ENCODE data around the gene TRIM10.
A peak's percentile ranks its signal among the peaks of the same experiment; 100 is the strongest.

Gene TRIM10

GRCh38 chr6:30195951-30196350, 34.9 kb upstream of the TRIM10 start:
- H3K4me3 ChIP-seq (ENCODE audit: low read length) = no peak overlapping the region
- H3K4me2 ChIP-seq (ENCODE audit: low read length) = no peak overlapping the region
- no peaks in the 10 kb centered on the region for H3K27me3 ChIP-seq (ENCODE audit: control insufficient read depth, insufficient read depth, low read length)
- peaks cover 3% of the 10 kb centered on the region for H3K4me1 ChIP-seq (ENCODE audit: control insufficient read depth, insufficient read depth, low read length)
- H3K9me3 ChIP-seq (replicated peaks; ENCODE audit: low read length) = no peaks in the 10 kb centered on the region
- peaks cover 49% of the 10 kb centered on the region for H3K36me3 ChIP-seq (ENCODE audit: insufficient read depth, low read length)
- no peak overlapping the region for H3K9ac ChIP-seq (ENCODE audit: low read depth, low read length)

- Histone ChIP-seq H3K9ac (ENCODE audit: low read depth, low read length) (no peak overlapping the region), H3K9me3 (replicated peaks; ENCODE audit: low read length) (no peaks in the 10 kb centered on the region), H3K4me3 (ENCODE audit: low read length) (no peak overlapping the region), H3K36me3 (ENCODE audit: insufficient read depth, low read length) (peaks cover 49% of the 10 kb centered on the region), H3K27me3 (ENCODE audit: control insufficient read depth, insufficient read depth, low read length) (no peaks in the 10 kb centered on the region), H3K4me1 (ENCODE audit: control insufficient read depth, insufficient read depth, low read length) (peaks cover 3% of the 10 kb centered on the region), H3K4me2 (ENCODE audit: low read length) (no peak overlapping the region)
Measured at GRCh38 chr6:30194797-30195690, 34.0 kb upstream of the TRIM10 start.

GRCh38 chr6:30192076-30192475, 31.1 kb upstream of the TRIM10 start:
- Histone ChIP-seq H3K4me2 (ENCODE audit: low read length) (no peak overlapping the region), H3K9me3 (replicated peaks; ENCODE audit: low read length) (no peaks in the 10 kb centered on the region), H3K4me1 (ENCODE audit: control insufficient read depth, insufficient read depth, low read length) (peaks cover 3% of the 10 kb centered on the region), H3K4me3 (ENCODE audit: low read length) (no peak overlapping the region), H3K36me3 (ENCODE audit: insufficient read depth, low read length) (peaks cover 57% of the 10 kb centered on the region), H3K9ac (ENCODE audit: low read depth, low read length) (no peak overlapping the region), H3K27me3 (ENCODE audit: control insufficient read depth, insufficient read depth, low read length) (no peaks in the 10 kb centered on the region)

- peaks cover 55% of the 10 kb centered on the region for H3K36me3 ChIP-seq (ENCODE audit: insufficient read depth, low read length)
- H3K9me3 ChIP-seq (replicated peaks; ENCODE audit: low read length) = no peaks in the 10 kb centered on the region
- H3K4me2 ChIP-seq (ENCODE audit: low read length) = no peak overlapping the region
- no peaks in the 10 kb centered on the region for H3K27me3 ChIP-seq (ENCODE audit: control insufficient read depth, insufficient read depth, low read length)
- H3K4me1 ChIP-seq (ENCODE audit: control insufficient read depth, insufficient read depth, low read length) = no peaks in the 10 kb centered on the region
- no peak overlapping the region for H3K9ac ChIP-seq (ENCODE audit: low read depth, low read length)
- H3K4me3 ChIP-seq (ENCODE audit: low read length) = no peak overlapping the region
Measured at GRCh38 chr6:30188541-30188940, 27.5 kb upstream of the TRIM10 start.

GRCh38 chr6:30185846-30186484, 25.0 kb upstream of the TRIM10 start:
- H3K36me3 ChIP-seq (ENCODE audit: insufficient read depth, low read length) = peaks cover 51% of the 10 kb centered on the region
- H3K9ac ChIP-seq (ENCODE audit: low read depth, low read length) = no peak overlapping the region
- H3K4me2 ChIP-seq (ENCODE audit: low read length) = no peak overlapping the region
- no peaks in the 10 kb centered on the region for H3K27me3 ChIP-seq (ENCODE audit: control insufficient read depth, insufficient read depth, low read length)
- peaks cover 5% of the 10 kb centered on the region for H3K9me3 ChIP-seq (replicated peaks; ENCODE audit: low read length)
- no peak overlapping the region for H3K4me3 ChIP-seq (ENCODE audit: low read length)
- H3K4me1 ChIP-seq (ENCODE audit: control insufficient read depth, insufficient read depth, low read length) = no peaks in the 10 kb centered on the region

DNA sequence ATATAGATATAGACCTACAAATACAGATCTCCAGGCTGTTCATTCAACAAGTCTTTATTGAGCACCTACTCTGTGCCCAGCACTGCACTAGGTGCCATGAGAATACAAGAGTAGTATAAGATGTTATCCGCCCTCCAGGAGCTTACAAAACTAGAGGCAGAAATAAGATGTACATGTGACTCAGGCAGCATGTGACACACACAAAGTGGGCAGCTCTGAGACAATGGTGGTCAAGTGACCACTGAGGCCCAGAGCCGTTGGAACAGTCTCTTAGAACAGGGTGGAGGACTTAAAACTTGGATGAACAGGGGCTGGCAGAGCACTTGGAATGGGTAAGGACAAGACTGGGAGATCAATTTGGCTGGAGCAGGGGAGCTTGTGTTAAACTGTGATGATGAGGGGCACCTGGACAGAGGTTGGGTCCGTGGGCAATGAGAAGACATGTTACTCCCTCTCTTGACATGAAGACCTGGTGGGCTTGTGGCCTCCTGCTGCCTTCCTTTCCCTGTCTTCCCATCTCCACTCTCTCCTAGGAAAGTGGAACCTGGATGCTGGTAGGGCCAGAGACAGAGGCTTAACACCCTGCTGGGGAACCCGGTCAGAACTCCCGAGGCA, 23.5 kb upstream of the TRIM10 start:
- Histone ChIP-seq H3K4me1 (ENCODE audit: control insufficient read depth, insufficient read depth, low read length) (no peaks in the 10 kb centered on the region), H3K9me3 (replicated peaks; ENCODE audit: low read length) (peaks cover 10% of the 10 kb centered on the region), H3K36me3 (ENCODE audit: insufficient read depth, low read length) (peaks cover 37% of the 10 kb centered on the region)

GRCh38 chr6:30180145-30180544, 19.1 kb upstream of the TRIM10 start:
- Histone ChIP-seq H3K27me3 (ENCODE audit: control insufficient read depth, insufficient read depth, low read length) (peaks cover 35% of the 10 kb centered on the region), H3K4me2 (ENCODE audit: low read length) (no peak overlapping the region), H3K4me1 (ENCODE audit: control insufficient read depth, insufficient read depth, low read length) (no peaks in the 10 kb centered on the region), H3K9ac (ENCODE audit: low read depth, low read length) (no peak overlapping the region), H3K36me3 (ENCODE audit: insufficient read depth, low read length) (peaks cover 3% of the 10 kb centered on the region), H3K4me3 (ENCODE audit: low read length) (no peak overlapping the region), H3K9me3 (replicated peaks; ENCODE audit: low read length) (peaks cover 11% of the 10 kb centered on the region)

More for the DNA sequence above, 23.5 kb upstream of the TRIM10 start:
- H3K9ac ChIP-seq (ENCODE audit: low read depth, low read length) = no peak overlapping the region
- H3K27me3 ChIP-seq (ENCODE audit: control insufficient read depth, insufficient read depth, low read length) = peaks cover 4% of the 10 kb centered on the region
- no peak overlapping the region for H3K4me2 ChIP-seq (ENCODE audit: low read length)
- no peak overlapping the region for H3K4me3 ChIP-seq (ENCODE audit: low read length)

GRCh38 chr6:30178837-30179236, 17.8 kb upstream of the TRIM10 start:
- Histone ChIP-seq H3K9ac (ENCODE audit: low read depth, low read length) (no peak overlapping the region), H3K36me3 (ENCODE audit: insufficient read depth, low read length) (no peaks in the 10 kb centered on the region), H3K4me1 (ENCODE audit: control insufficient read depth, insufficient read depth, low read length) (no peaks in the 10 kb centered on the region), H3K4me2 (ENCODE audit: low read length) (no peak overlapping the region), H3K27me3 (ENCODE audit: control insufficient read depth, insufficient read depth, low read length) (peaks cover 48% of the 10 kb centered on the region), H3K4me3 (ENCODE audit: low read length) (no peak overlapping the region), H3K9me3 (replicated peaks; ENCODE audit: low read length) (peaks cover 11% of the 10 kb centered on the region)

DNA sequence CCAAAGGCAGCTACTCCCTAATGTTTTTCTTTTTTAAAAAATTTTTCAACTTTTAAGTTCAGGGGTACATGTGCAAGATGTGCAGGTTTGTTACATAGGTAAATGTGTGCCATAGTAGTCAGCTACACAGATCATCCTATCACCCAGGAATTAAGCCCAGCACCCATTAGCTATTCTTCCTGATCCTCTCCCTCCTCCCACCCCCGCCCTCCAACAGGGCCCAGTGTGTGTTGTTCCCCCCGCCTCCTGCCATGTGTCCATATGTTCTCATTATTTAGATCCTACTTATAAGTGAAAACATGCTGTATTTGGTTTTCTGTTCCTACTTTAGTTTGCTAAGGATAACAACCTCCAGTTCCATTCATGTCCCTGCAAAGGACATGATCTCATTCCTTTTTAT, 14.8 kb upstream of the TRIM10 start:
- H3K36me3 ChIP-seq (ENCODE audit: insufficient read depth, low read length) = no peaks in the 10 kb centered on the region
- peaks cover 75% of the 10 kb centered on the region for H3K27me3 ChIP-seq (ENCODE audit: control insufficient read depth, insufficient read depth, low read length)
- H3K4me2 ChIP-seq (ENCODE audit: low read length) = no peak overlapping the region
- H3K4me1 ChIP-seq (ENCODE audit: control insufficient read depth, insufficient read depth, low read length) = peaks cover 5% of the 10 kb centered on the region
- H3K9ac ChIP-seq (ENCODE audit: low read depth, low read length) = no peak overlapping the region
- no peak overlapping the region for H3K4me3 ChIP-seq (ENCODE audit: low read length)
- H3K9me3 ChIP-seq (replicated peaks; ENCODE audit: low read length) = peaks cover 5% of the 10 kb centered on the region

- Histone ChIP-seq H3K9me3 (replicated peaks; ENCODE audit: low read length) (no peaks in the 10 kb centered on the region), H3K36me3 (ENCODE audit: insufficient read depth, low read length) (no peaks in the 10 kb centered on the region), H3K4me3 (ENCODE audit: low read length) (no peak overlapping the region), H3K27me3 (ENCODE audit: control insufficient read depth, insufficient read depth, low read length) (peaks cover 90% of the 10 kb centered on the region), H3K9ac (ENCODE audit: low read depth, low read length) (no peak overlapping the region), H3K4me2 (ENCODE audit: low read length) (no peak overlapping the region), H3K4me1 (ENCODE audit: control insufficient read depth, insufficient read depth, low read length) (peaks cover 5% of the 10 kb centered on the region)
Measured at GRCh38 chr6:30172681-30173080, 11.7 kb upstream of the TRIM10 start.

GRCh38 chr6:30171677-30172471, 10.9 kb upstream of the TRIM10 start:
- Histone ChIP-seq H3K9me3 (replicated peaks; ENCODE audit: low read length) (no peaks in the 10 kb centered on the region), H3K9ac (ENCODE audit: low read depth, low read length) (no peak overlapping the region), H3K27me3 (ENCODE audit: control insufficient read depth, insufficient read depth, low read length) (peaks cover 90% of the 10 kb centered on the region), H3K4me2 (ENCODE audit: low read length) (peak overlapping the region; percentile 30), H3K36me3 (ENCODE audit: insufficient read depth, low read length) (no peaks in the 10 kb centered on the region), H3K4me1 (ENCODE audit: control insufficient read depth, insufficient read depth, low read length) (peaks cover 5% of the 10 kb centered on the region), H3K4me3 (ENCODE audit: low read length) (no peak overlapping the region)
